Adrenal gland (tissue), 12 donors: ENCODE results near the gene ZDHHC20. TPM values are rescaled to one million over a fixed set of nuclear protein-coding genes. Genes with fewer than 3 reads are reported as not detected.
"Not testable (repeated sequence)": the region's sequence is repeated elsewhere in the genome, so short reads cannot be mapped to it uniquely, and the experiment has no call there.

Experiments
- DNase-seq, 7 donors: peaks; one replicate each; pipeline ENCODE4 v3.0.0-alpha.2; 2019 to 2020
- H3K27ac ChIP-seq, 5 donors: fragments of 200-600 bp; sonication (generic) in 4 of 5; 1 replicate in 3 of 5; 2 replicates in 2 of 5; pipeline versions ENCODE4 v1.5.1 to v1.8.0; 2016 to 2020; ENCODE audit warnings: mild to moderate bottlenecking in 1 of 5
- H3K27me3 ChIP-seq: fragments of 200-600 bp; 2 replicates; pipeline ENCODE4 v1.8.0; 2021
- H3K36me3 ChIP-seq, 2 donors: fragments of 200-600 bp; replicated peaks in 1 of 2; 1 replicate in 1 of 2; 2 replicates in 1 of 2; pipeline versions ENCODE4 v1.5.1 to v1.8.0; 2018 to 2022
- H3K4me1 ChIP-seq, 2 donors: fragments of 200-600 bp; replicated peaks in 1 of 2; 1 replicate in 1 of 2; 2 replicates in 1 of 2; pipeline versions ENCODE4 v1.5.1 to v1.8.0; 2018 to 2021
- H3K4me3 ChIP-seq, 4 donors: fragments of 200-600 bp; sonication (generic) in 3 of 4; one replicate each; pipeline ENCODE4 v1.5.1; 2016 to 2018
- H3K9me3 ChIP-seq, 3 donors: fragments of 200-600 bp; sonication (generic) in 1 of 3; replicated peaks in 1 of 3; 1 replicate in 2 of 3; 2 replicates in 1 of 3; pipeline versions ENCODE4 v1.5.1 to v1.8.0; 2016 to 2021
- POLR2A ChIP-seq, 2 donors: fragments of 450-650 bp; IDR thresholded peaks; one replicate each; pipeline ENCODE4 v1.6.1; 2017; ENCODE audit warnings: antibody characterized with exemption in 2 of 2, mild to moderate bottlenecking in 2 of 2, moderate library complexity in 1 of 2
- WGBS, 4 donors: extraction: QIAGEN DNeasy Blood & Tissue Kit in 2 of 4; methylation state at CpG; one replicate each; pipeline versions ENCODE4 v1.1.5 to v1.1.7; 2013 to 2017; 5-methylcytosine and 5-hydroxymethylcytosine counted together
- intact Hi-C, 2 donors: fragments of 100-400 bp; cut with DNase I; formaldehyde crosslinking; loops; one replicate each; pipeline versions ENCODE4 v1.14.1 to v1.15.0; 2022 to 2023
- polyA plus RNA-seq, 3 donors: library from polyadenylated mRNA; stranded (reverse); fragments of 200-250 nt in 2 of 3; fragments of 350-450 nt in 1 of 3; fragmentation: Illumina TruSeq in 1 of 3; extraction: RNeasy Lipid Tissue Mini Kit (QIAGEN cat#74804) in 1 of 3; gene quantifications; one replicate each; pipeline ENCODE4 v1.2.3, GENCODE V29; 2013 to 2014
- total RNA-seq, 9 donors: library from RNA; depleted of rRNA in 4 of 9; stranded (reverse); fragments of >200 nt in 4 of 9; fragments of 120-200 nt in 1 of 9; fragmentation: NEBNext Ultra II Directional in 1 of 9; extraction: Animal tissue kit (Norgen Biotek cat#: 25700) in 1 of 9; gene quantifications; one replicate each; pipeline versions ENCODE4 v1.1.0 to v1.2.4, GENCODE V29; 2013 to 2023
- TF ChIP-seq, protein P1 (sequence below), 6 experiments: fragments of 450-650 bp in 4 of 6; fragments of 200-600 bp in 2 of 6; sonication (generic) in 1 of 6; IDR thresholded peaks; 1 replicate in 5 of 6; 2 replicates in 1 of 6; pipeline versions ENCODE4 v1.5.1 to v1.8.0; 2016 to 2021; ENCODE audit warnings: antibody characterized with exemption in 6 of 6, mild to moderate bottlenecking in 2 of 6, moderate library complexity in 1 of 6
- donor health status: healthy with polysubstance abuse.
- donor health status: Bipolar disorder and iron deficiency.
- donor health status: DM: yes; HTN: yes; CAD: no.
- donor health status: DM: no; HTN: no; CAD: no.
- donor health status: DM: no; HTN: no; CAD: no.
- donor health status: DM: yes; HTN: yes; CAD: no.

Gene ZDHHC20
- total and polyA plus RNA-seq, 12 donors: 7.0 to 93.0 (median 41.2) TPM

DNA sequence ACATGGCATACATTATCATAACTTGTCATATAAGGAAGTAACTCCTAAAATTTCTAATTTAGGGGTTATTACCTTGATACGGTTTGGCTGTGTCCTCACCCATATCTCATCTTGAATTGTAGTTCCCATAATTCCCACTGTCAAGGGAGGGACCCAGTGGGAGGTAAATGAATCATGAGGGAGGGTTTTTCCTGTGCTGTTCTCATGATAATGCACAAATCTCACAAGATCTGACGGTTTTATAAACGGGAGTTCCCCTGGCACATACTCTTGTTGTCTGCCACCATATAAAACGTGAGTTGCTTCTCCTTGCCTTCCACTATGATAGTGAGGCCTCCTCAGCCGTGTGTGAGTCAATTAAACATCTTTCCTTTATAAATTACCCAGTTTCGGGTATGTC, 76.0 kb downstream of the ZDHHC20 start:
- intact Hi-C loops: no loop called here

DNA sequence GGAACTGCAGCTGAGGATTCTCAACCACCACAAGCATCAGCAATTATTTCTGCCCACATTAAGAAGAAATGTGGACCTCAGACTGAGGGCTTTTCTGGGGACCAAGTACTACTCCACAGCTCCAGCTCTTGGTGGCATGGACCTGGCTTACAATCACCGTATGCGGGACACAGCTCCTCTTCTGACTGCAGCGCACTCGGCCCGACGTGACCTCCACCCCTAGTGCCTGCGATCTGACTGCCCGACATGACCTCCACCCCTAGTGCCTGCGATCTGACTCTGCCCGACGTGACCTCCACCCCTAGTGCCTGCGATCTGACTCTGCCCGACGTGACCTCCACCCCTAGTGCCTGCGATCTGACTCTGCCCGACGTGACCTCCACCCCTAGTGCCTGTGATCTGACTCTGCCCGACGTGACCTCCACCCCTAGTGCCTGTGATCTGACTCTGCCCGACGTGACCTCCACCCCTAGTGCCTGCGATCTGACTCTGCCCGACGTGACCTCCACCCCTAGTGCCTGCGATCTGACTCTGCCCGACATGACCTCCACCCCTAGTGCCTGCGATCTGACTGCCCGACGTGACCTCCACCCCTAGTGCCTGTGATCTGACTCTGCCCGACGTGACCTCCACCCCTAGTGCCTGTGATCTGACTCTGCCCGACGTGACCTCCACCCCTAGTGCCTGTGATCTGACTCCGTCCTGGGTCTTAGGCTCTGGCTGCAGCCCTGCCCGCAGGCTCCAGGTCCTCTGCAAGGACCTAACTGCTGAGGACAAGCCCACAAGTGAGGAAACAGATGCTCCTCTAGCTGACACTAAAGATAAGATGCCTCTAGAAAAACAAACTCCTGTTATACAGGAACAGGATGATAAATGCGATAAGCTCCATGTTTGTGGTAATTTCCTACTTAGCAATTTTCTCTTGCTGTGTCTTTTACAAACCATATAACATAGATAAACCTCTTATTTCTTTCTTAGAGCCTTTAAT, 81.8 kb downstream of the ZDHHC20 start:
- H3K9me3 ChIP-seq, H3K4me1 ChIP-seq, DNase-seq, H3K27ac ChIP-seq, H3K27me3 ChIP-seq, intact Hi-C loops, H3K4me3 ChIP-seq: not testable (repeated sequence)
- H3K36me3 ChIP-seq: peaks cover 0 to 28% of the 10 kb centered on the region in 2 donors
- WGBS, 4 donors: 86 to 90% (median 89%) methylated on average over 20 to 36 of the region's 36 CpGs

More for the DNA sequence above, 76.0 kb downstream of the ZDHHC20 start:
- no peaks in the 10 kb centered on the region for H3K27me3 ChIP-seq
- no peak for DNase-seq
- no peak overlapping the region for H3K4me3 ChIP-seq
- TF ChIP-seq, protein P1, sequence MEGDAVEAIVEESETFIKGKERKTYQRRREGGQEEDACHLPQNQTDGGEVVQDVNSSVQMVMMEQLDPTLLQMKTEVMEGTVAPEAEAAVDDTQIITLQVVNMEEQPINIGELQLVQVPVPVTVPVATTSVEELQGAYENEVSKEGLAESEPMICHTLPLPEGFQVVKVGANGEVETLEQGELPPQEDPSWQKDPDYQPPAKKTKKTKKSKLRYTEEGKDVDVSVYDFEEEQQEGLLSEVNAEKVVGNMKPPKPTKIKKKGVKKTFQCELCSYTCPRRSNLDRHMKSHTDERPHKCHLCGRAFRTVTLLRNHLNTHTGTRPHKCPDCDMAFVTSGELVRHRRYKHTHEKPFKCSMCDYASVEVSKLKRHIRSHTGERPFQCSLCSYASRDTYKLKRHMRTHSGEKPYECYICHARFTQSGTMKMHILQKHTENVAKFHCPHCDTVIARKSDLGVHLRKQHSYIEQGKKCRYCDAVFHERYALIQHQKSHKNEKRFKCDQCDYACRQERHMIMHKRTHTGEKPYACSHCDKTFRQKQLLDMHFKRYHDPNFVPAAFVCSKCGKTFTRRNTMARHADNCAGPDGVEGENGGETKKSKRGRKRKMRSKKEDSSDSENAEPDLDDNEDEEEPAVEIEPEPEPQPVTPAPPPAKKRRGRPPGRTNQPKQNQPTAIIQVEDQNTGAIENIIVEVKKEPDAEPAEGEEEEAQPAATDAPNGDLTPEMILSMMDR (IDR thresholded peaks at IDR 0.05): no peak
- TF ChIP-seq POLR2A (IDR thresholded peaks at IDR 0.05): no peak
- H3K9me3 ChIP-seq: no peaks in the 10 kb centered on the region
- no peak overlapping the region for H3K27ac ChIP-seq
- WGBS, 4 donors: 85 to 87% (median 86%) methylated on average over 6 of the region's 6 CpGs
- H3K4me1 ChIP-seq: no peaks in the 10 kb centered on the region
- peaks cover 0 to 27% of the 10 kb centered on the region in 2 donors for H3K36me3 ChIP-seq

DNA sequence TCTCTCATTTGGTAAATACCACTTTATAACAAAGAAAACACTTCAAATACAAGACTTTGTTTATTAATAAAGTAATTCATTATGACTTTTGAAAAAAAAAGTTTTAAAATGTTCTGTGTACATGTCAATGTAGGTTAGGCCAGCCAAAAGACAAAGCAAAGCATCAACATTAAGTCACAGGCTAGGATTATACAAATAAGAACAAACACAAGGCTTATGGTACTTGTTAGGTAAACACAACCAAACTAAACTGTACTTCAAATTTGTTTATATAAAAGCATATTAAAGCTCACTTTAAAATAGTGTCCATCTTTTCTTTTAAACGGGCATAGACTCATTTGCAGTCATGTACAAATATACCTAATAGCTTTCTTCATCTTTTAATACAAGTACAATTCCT, 86.6 kb downstream of the ZDHHC20 start:
- no peak overlapping the region for H3K4me3 ChIP-seq
- peaks cover 0 to 7% of the 10 kb centered on the region in 2 donors for H3K36me3 ChIP-seq
- 78 to 90% (median 80%) methylated on average over 1 of the region's 1 CpG for whole genome bisulfite sequencing, 4 donors
- H3K4me1 ChIP-seq: no peaks in the 10 kb centered on the region
- intact Hi-C loops: no loop called here
- no peaks in the 10 kb centered on the region for H3K9me3 ChIP-seq
- TF ChIP-seq, protein P1 (IDR thresholded peaks at IDR 0.05): no peak
- TF ChIP-seq POLR2A (IDR thresholded peaks at IDR 0.05): no peak
- H3K27ac ChIP-seq: no peak overlapping the region
- no peaks in the 10 kb centered on the region for H3K27me3 ChIP-seq
- no peak for DNase-seq

DNA sequence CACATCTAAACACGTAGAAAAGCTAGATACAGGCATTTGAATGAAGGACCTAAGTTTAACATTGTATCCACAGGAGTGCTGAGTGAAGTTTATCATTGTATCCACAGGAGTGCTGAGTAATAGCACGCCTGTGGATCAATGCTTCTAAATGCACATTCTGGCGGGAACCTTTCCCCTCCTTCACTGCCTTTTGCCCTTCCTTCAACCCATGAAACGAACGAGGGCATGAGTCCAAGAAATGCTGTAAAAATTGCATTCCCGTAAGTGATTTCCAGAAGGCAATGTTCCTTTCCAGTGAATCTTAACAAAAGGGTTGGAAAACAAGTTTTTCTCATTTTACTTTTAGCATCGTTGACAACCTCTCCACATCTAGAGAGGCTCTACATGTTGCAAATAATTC, 88.1 kb downstream of the ZDHHC20 start:
- DNase-seq: no peak
- Histone ChIP-seq H3K4me1 (no peaks in the 10 kb centered on the region), H3K27ac (no peak overlapping the region), H3K27me3 (no peaks in the 10 kb centered on the region), H3K36me3 (peaks cover 0 to 7% of the 10 kb centered on the region in 2 donors), H3K4me3 (no peak overlapping the region), H3K9me3 (no peaks in the 10 kb centered on the region)
- WGBS, 4 donors: 60 to 72% (median 67%) methylated on average over 7 of the region's 7 CpGs
- intact Hi-C loops: no loop called here
- TF ChIP-seq, protein P1 (IDR thresholded peaks at IDR 0.05): no peak
- no peak for TF ChIP-seq POLR2A (IDR thresholded peaks at IDR 0.05)
